HepG2 (cell line): ENCODE data around the gene TFPI. TPM values are rescaled to one million over a fixed set of nuclear protein-coding genes. Genes with fewer than 3 reads are reported as not detected.
A peak's percentile ranks its signal among the peaks of the same experiment; 100 is the strongest.

Experiments
- ATAC-seq: fragments of 200-7000 bp; cut with Tn5 transposase; 3 replicates; pipeline ENCODE4 v1.9.1; 2020; ENCODE audit warnings: mild to moderate bottlenecking, moderate library complexity
- BruUV-seq: library from RNA; stranded (reverse); fragments of 400-500 nt; replicated peaks from 2 replicates; lab custom pipeline; 2021; lab: Mats Ljungman, UMichigan
- CTCF ChIA-PET: fragments of 300-600 bp; formaldehyde crosslinking; extraction: SDS; loops from one replicate; lab custom pipeline; 2021; ENCODE audit warnings: low total read pairs, inconsistent platforms, low intra/inter-chr PET ratio; lab: Yijun Ruan, JAX
- POLR2A ChIA-PET: fragments of 350-600 bp; sonication (Branson Sonifier 250); formaldehyde crosslinking; loops from one replicate; lab custom pipeline; 2020; ENCODE audit warnings: antibody characterized with exemption, inconsistent platforms; lab: Yijun Ruan, JAX
- DNase-seq: peaks from one replicate; pipeline ENCODE4 v3.0.0-alpha.2; 2015; ENCODE audit warnings: low spot score
- FAIRE-seq: peaks from 3 replicates; lab custom pipeline; 2011; peaks lifted over from hg19 to GRCh38; lab: Jason Lieb, UNC
- H2AFZ ChIP-seq: one replicate; pipeline ENCODE4 v1.6.1; 2011; ENCODE audit warnings: low read length, inconsistent platforms
- H3K27ac ChIP-seq: fragments of 300-600 bp; 3 replicates; pipeline ENCODE4 v1.8.0; 2011; ENCODE audit warnings: mixed run types, mild to moderate bottlenecking, mixed read lengths, low read length, inconsistent platforms; ENCODE audit not compliant: insufficient read depth; ENCODE audit errors: extremely low read length
- H3K27me3 ChIP-seq, 2 experiments: fragments of 200-600 bp in 1 of 2; 2 replicates in 1 of 2; 3 replicates in 1 of 2; pipeline versions ENCODE4 v1.6.0 to v1.8.0; 2011; ENCODE audit warnings: low read length in 2 of 2, mild to moderate bottlenecking in 2 of 2, moderate library complexity in 2 of 2, inconsistent platforms in 1 of 2; ENCODE audit not compliant: insufficient read depth in 2 of 2, control insufficient read depth in 1 of 2
- H3K36me3 ChIP-seq, 2 experiments: fragments of 200-600 bp in 1 of 2; replicated peaks in 1 of 2; 2 replicates in 1 of 2; 3 replicates in 1 of 2; pipeline versions ENCODE4 v1.5.1 to v1.8.0; 2011; ENCODE audit warnings: low read length in 2 of 2, inconsistent platforms in 1 of 2; ENCODE audit not compliant: insufficient read depth in 2 of 2, control insufficient read depth in 1 of 2
- H3K4me1 ChIP-seq: 2 replicates; pipeline ENCODE4 v1.5.1; 2012; ENCODE audit warnings: low read length, inconsistent platforms; ENCODE audit not compliant: insufficient read depth
- H3K4me2 ChIP-seq: 2 replicates; pipeline ENCODE4 v1.6.0; 2011; ENCODE audit warnings: low read depth, low read length, inconsistent platforms
- H3K4me3 ChIP-seq, 3 experiments: fragments of 200-600 bp in 1 of 3; sonication (generic), shearing (Covaris generic) in 1 of 3; replicated peaks in 1 of 3; 2 replicates each; pipeline ENCODE4 v1.5.1; 2011 to 2016; ENCODE audit warnings: low read length in 3 of 3, inconsistent platforms in 2 of 3, low read depth in 2 of 3, mild to moderate bottlenecking in 2 of 3, control low read depth in 1 of 3, mixed read lengths in 1 of 3; ENCODE audit not compliant: insufficient read depth in 1 of 3
- H3K79me2 ChIP-seq: one replicate; pipeline ENCODE4 v1.6.1; 2011; ENCODE audit warnings: low read length, inconsistent platforms; ENCODE audit not compliant: insufficient read depth
- H3K9ac ChIP-seq: 2 replicates; pipeline ENCODE4 v1.6.0; 2011; ENCODE audit warnings: mild to moderate bottlenecking, low read depth, low read length, inconsistent platforms; ENCODE audit not compliant: insufficient read depth
- H3K9me3 ChIP-seq: 2 replicates; pipeline ENCODE4 v1.5.1; 2012; ENCODE audit warnings: mild to moderate bottlenecking, low read length
- H4K20me1 ChIP-seq: 2 replicates; pipeline ENCODE4 v1.6.0; 2011; ENCODE audit warnings: inconsistent platforms, mild to moderate bottlenecking, low read length, moderate library complexity; ENCODE audit not compliant: insufficient read depth
- ERF ChIP-seq: IDR thresholded peaks from 2 replicates; pipeline ENCODE4 v1.6.1; 2018; ENCODE audit warnings: missing biosample characterization, missing genetic modification reagents
- GABPA ChIP-seq, 2 experiments: IDR thresholded peaks; 2 replicates each; pipeline ENCODE4 v1.6.1; 2011 to 2016; ENCODE audit warnings: low read depth in 2 of 2, low read length in 1 of 2, missing biosample characterization in 1 of 2, missing genetic modification characterization in 1 of 2
- GFI1 ChIP-seq: sonication (generic); formaldehyde crosslinking; IDR thresholded peaks from 2 replicates; pipeline ENCODE4 v1.5.0; 2020; ENCODE audit warnings: missing genetic modification reagents, mild to moderate bottlenecking, borderline replicate concordance
- KDM5B ChIP-seq: sonication (generic); formaldehyde crosslinking; IDR thresholded peaks from 2 replicates; pipeline ENCODE4 v1.4.0; 2020; ENCODE audit warnings: missing genetic modification reagents, mild to moderate bottlenecking, borderline replicate concordance
- SATB2 ChIP-seq: sonication (generic); formaldehyde crosslinking; IDR thresholded peaks from 2 replicates; pipeline ENCODE4 v1.5.0; 2020; ENCODE audit warnings: missing genetic modification reagents
- XBP1 ChIP-seq: sonication (generic); formaldehyde crosslinking; IDR thresholded peaks from 2 replicates; pipeline ENCODE4 v1.5.0; 2020; ENCODE audit warnings: missing genetic modification reagents
- ZNF678 ChIP-seq: sonication (generic); formaldehyde crosslinking; IDR thresholded peaks from 2 replicates; pipeline ENCODE4 v1.4.0; 2020; ENCODE audit warnings: mild to moderate bottlenecking, missing genetic modification reagents
- ZNF790 ChIP-seq: sonication (generic); formaldehyde crosslinking; IDR thresholded peaks from 2 replicates; pipeline ENCODE4 v1.8.0; 2022; ENCODE audit warnings: missing genetic modification reagents, mild to moderate bottlenecking, borderline replicate concordance
- WGBS: methylation state at CpG from one replicate; pipeline ENCODE4 v1.1.6; 2017; ENCODE audit warnings: low lambda C conversion rate; 5-methylcytosine and 5-hydroxymethylcytosine counted together
- in situ Hi-C: cut with HindIII; loops from 2 replicates; pipeline ENCODE4 v1.10.0; 2017; ENCODE audit warnings: low pct_unique_long_range_greater_than_20kb; ENCODE audit not compliant: extremely low pct_ligation_motif_present
- intact Hi-C: fragments of 100-400 bp; cut with micrococcal nuclease; formaldehyde crosslinking; loops from one replicate; pipeline ENCODE4 v1.10.0; 2022; ENCODE audit not compliant: unreplicated experiment
- polyA plus RNA-seq, 8 experiments: library from polyadenylated mRNA; depleted of rRNA in 3 of 8; stranded (reverse) in 7 of 8; unstranded in 1 of 8; fragments of >200 nt; fragmentation: Illumina TruSeq in 4 of 8; extraction: Trizol in 4 of 8; gene quantifications; 2 replicates each; pipeline versions ENCODE4 v1.2.1 to v1.2.3, GENCODE V29; 2011 to 2016; ENCODE audit warnings: low read depth in 4 of 8, missing spikeins in 1 of 8, mixed read lengths in 1 of 8; ENCODE audit not compliant: insufficient read depth in 1 of 8
- total RNA-seq, 5 experiments: library from RNA; depleted of rRNA; stranded (reverse); fragments of >200 nt; fragmentation: Illumina TruSeq; extraction: Trizol; gene quantifications; 2 replicates each; pipeline ENCODE4 v1.2.3, GENCODE V29; 2016; ENCODE audit warnings: low read depth in 1 of 5
- TF ChIP-seq, protein P1 (sequence below): fragments of 450-650 bp; IDR thresholded peaks from 2 replicates; pipeline ENCODE4 v1.6.1; 2016
- TF ChIP-seq, protein P2 (sequence below): sonication (generic); formaldehyde crosslinking; IDR thresholded peaks from 2 replicates; pipeline ENCODE4 v1.5.0; 2020; ENCODE audit warnings: missing genetic modification reagents
- TF ChIP-seq, protein P3 (sequence below): sonication (generic); formaldehyde crosslinking; IDR thresholded peaks from 2 replicates; pipeline ENCODE4 v1.4.0; 2020; ENCODE audit warnings: missing genetic modification reagents

TFPI gene
- total and polyA plus RNA-seq, 2 of the 13 experiments (the other 11 are each of a cell fraction or from before 2014, with no cell fraction given) = 301 to 436 TPM

DNA sequence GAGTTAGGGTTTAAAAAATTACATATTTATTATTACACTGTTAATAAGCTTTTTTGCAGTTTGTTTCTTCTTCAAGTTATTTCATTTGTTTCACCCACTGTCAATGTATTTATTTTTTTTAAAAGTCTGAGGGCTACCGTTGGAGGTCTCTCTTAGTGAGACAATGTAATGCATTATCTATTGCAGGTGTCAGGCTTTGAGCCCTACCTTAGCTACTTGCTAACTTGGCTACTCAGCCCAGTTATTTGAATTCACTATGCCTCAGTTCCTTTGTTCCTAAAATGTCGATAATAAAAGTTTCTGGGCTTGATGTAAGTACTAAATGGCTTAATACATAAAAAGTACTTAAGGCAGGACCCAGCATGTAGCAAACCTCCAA lies 458 bp upstream of the TFPI start:
- TF ChIP-seq ERF = 0 out of 2 replicates have a peak, but pooled peaks have one; percentile 1
- TF ChIP-seq GFI1 = 0 out of 2 replicates have a peak, but pooled peaks have one; percentile 26
- TF ChIP-seq, protein P1, sequence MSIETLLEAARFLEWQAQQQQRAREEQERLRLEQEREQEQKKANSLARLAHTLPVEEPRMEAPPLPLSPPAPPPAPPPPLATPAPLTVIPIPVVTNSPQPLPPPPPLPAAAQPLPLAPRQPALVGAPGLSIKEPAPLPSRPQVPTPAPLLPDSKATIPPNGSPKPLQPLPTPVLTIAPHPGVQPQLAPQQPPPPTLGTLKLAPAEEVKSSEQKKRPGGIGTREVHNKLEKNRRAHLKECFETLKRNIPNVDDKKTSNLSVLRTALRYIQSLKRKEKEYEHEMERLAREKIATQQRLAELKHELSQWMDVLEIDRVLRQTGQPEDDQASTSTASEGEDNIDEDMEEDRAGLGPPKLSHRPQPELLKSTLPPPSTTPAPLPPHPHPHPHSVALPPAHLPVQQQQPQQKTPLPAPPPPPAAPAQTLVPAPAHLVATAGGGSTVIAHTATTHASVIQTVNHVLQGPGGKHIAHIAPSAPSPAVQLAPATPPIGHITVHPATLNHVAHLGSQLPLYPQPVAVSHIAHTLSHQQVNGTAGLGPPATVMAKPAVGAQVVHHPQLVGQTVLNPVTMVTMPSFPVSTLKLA = no peak
- TF ChIP-seq, protein P2, sequence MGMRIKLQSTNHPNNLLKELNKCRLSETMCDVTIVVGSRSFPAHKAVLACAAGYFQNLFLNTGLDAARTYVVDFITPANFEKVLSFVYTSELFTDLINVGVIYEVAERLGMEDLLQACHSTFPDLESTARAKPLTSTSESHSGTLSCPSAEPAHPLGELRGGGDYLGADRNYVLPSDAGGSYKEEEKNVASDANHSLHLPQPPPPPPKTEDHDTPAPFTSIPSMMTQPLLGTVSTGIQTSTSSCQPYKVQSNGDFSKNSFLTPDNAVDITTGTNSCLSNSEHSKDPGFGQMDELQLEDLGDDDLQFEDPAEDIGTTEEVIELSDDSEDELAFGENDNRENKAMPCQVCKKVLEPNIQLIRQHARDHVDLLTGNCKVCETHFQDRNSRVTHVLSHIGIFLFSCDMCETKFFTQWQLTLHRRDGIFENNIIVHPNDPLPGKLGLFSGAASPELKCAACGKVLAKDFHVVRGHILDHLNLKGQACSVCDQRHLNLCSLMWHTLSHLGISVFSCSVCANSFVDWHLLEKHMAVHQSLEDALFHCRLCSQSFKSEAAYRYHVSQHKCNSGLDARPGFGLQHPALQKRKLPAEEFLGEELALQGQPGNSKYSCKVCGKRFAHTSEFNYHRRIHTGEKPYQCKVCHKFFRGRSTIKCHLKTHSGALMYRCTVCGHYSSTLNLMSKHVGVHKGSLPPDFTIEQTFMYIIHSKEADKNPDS = no peak
- TF ChIP-seq SATB2 (CRISPR knock-in tag) = no peak
- TF ChIP-seq ZNF790 (CRISPR knock-in tag) = no peak
- TF ChIP-seq XBP1 = no peak
- no peak for TF ChIP-seq ZNF678 (CRISPR knock-in tag)
- TF ChIP-seq GABPA (IDR thresholded peaks at IDR 0.05; ENCODE audit: low read depth, low read length) = no peak
- TF ChIP-seq GABPA (CRISPR knock-in tag; IDR thresholded peaks at IDR 0.05; ENCODE audit: low read depth) = 0 out of 2 replicates have a peak, but pooled peaks have one; percentile 4
- TF ChIP-seq, protein P3, sequence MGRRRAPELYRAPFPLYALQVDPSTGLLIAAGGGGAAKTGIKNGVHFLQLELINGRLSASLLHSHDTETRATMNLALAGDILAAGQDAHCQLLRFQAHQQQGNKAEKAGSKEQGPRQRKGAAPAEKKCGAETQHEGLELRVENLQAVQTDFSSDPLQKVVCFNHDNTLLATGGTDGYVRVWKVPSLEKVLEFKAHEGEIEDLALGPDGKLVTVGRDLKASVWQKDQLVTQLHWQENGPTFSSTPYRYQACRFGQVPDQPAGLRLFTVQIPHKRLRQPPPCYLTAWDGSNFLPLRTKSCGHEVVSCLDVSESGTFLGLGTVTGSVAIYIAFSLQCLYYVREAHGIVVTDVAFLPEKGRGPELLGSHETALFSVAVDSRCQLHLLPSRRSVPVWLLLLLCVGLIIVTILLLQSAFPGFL = no peak
- TF ChIP-seq KDM5B (CRISPR knock-in tag) = no peak
- peaks cover 52% of the 10 kb centered on the region for H3K79me2 ChIP-seq
- no peaks in the 10 kb centered on the region for H3K9me3 ChIP-seq
- in situ Hi-C loops (no loop called here), intact Hi-C loops (loop anchor here (1.0 kb wide), 1 partner anchor 26 kb away; no protein-coding TSS in a partner anchor)
- ChIA-PET POLR2A (interaction anchor here (0.9 kb wide), 2 partner anchors 9 to 12 kb away, joined by 3 to 4 read pairs; no protein-coding TSS in a partner anchor), CTCF (no interaction called here)
- peak overlapping the region; percentile 55 to 71 (median 63); a peak in 4 of 6 replicates for H3K4me3 ChIP-seq
- peak overlapping the region; percentile 20 for H2AFZ ChIP-seq
- FAIRE-seq = no peak
- peaks cover 37% of the 10 kb centered on the region for H3K4me1 ChIP-seq
- no peaks in the 10 kb centered on the region; a peak in 4 of 5 replicates for H3K36me3 ChIP-seq
- no TSS peak for BruUV-seq
- DNase-seq = no peak
- peak overlapping the region; percentile 74 for H3K27ac ChIP-seq
- no peaks in the 10 kb centered on the region for H4K20me1 ChIP-seq
- no peaks in the 10 kb centered on the region for H3K27me3 ChIP-seq
- H3K4me2 ChIP-seq = peak overlapping the region; percentile 85
- ATAC-seq = no peak
- WGBS = 48% methylated on average over 2 of the region's 2 CpGs
- H3K9ac ChIP-seq = 0 out of 2 replicates have a peak overlapping the region, but pooled peaks have one; percentile 80
